GM12892 (cell line): ENCODE measurements around the gene ABLIM3.

ENCODE experiments used
- DNase-seq: peaks from one replicate; pipeline ENCODE4 v3.0.0; 2011; ENCODE audit not compliant: insufficient read length
- FAIRE-seq: peaks from 2 replicates; lab custom pipeline; 2011; peaks lifted over from hg19 to GRCh38; lab: Jason Lieb, UNC
- POLR2A ChIP-seq: IDR thresholded peaks from 2 replicates; pipeline ENCODE4 v1.6.1; 2011; ENCODE audit warnings: low read depth, low read length, control low read depth
- POLR2AphosphoS5 ChIP-seq: IDR thresholded peaks from 2 replicates; pipeline ENCODE4 v1.6.1; 2011; ENCODE audit warnings: low read depth, low read length, control low read depth
- TAF1 ChIP-seq: IDR thresholded peaks from 2 replicates; pipeline ENCODE4 v1.6.1; 2011; ENCODE audit warnings: low read depth, mild to moderate bottlenecking, control low read depth, low read length, borderline replicate concordance

ABLIM3 gene

GRCh38 chr5:149123211-149123610 is 18.1 kb upstream of the ABLIM3 start:
- no peak for FAIRE-seq
- no peak for DNase-seq
- no peak for TF ChIP-seq POLR2AphosphoS5
- no peak for TF ChIP-seq POLR2A
- no peak for TF ChIP-seq TAF1

DNA sequence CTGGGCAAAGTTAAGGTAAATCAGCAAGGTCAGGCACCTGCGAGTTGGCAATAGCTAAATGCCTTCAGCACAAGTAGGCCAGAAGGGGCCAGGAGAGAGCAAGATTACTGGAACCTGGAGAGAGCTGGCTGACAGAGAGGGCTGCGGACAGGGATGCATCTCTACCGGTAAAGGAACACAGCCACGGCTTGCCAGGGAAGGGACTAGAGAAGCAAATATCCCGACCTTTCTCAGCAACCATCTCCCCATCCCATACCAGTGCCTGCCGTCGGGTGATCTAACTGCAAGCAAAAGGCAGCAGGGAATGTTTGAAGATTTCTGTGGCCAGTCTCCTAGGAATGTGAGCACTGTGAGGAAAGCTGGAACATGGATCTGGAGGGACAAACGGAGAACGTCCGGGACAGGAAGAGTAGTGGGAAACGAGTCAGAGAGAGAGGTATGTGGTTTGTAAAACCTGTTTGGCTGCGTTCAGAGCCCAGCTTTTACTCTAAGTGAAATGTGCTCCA is 15.9 kb upstream of the ABLIM3 start:
- FAIRE-seq (no peak), DNase-seq (no peak)
- TF ChIP-seq POLR2AphosphoS5 (no peak), TAF1 (no peak), POLR2A (no peak)

GRCh38 chr5:149126906-149127305 is 14.4 kb upstream of the ABLIM3 start:
- no peak for TF ChIP-seq TAF1
- no peak for TF ChIP-seq POLR2AphosphoS5
- TF ChIP-seq POLR2A: no peak
- no peak for DNase-seq
- FAIRE-seq: no peak

DNA sequence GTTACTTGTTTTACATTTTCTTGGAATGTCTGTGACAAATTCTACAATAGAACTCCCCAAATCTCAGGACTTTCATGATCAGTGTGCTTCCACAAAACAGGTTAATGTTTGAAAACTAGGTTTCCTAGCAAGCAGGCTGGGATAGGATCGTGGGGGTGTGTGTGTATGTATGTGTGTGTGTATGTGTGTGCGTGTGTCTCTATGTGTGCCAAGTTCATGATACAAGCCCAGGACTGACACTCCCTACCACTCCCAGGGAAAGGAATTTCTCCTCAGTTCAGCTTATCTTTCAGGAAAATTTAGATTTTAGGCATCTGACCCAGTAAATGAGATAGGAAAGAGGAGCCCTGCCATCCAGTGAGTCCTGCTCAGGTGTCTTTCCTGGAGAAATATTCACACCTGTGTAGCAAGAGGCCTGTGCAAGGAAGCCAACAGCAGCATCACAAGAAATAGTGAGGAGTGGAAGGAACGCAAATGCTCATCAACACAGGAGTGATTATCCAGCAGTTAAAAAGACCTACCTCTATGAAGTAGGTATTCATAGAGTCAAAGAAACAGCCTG is 13.8 kb upstream of the ABLIM3 start:
- FAIRE-seq (no peak), DNase-seq (no peak)
- TF ChIP-seq TAF1 (no peak), POLR2AphosphoS5 (no peak), POLR2A (no peak)

- TF ChIP-seq TAF1 (no peak), POLR2AphosphoS5 (no peak), POLR2A (no peak)
These were observed 13.0 kb upstream of the ABLIM3 start for GRCh38 chr5:149128023-149128875.

DNA sequence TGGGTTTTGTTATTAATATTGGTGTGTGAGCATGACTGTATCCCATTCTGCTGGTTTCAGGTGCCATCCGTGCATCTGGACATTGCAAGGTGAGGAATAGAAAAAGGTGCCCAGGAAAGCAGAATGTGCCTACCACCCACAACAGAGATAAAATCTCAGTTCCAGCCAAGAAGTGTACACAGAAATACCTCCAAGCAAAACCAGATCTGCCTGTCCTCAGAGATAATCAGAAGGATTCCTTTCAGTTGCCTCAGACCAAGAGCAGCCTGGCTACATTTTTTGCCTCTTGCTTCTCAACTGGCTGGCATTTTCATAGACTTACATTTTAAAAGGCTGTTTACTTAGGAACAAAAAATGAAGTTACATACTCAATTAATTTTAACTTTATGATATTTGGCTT is 12.1 kb upstream of the ABLIM3 start:
- no peak for DNase-seq
- FAIRE-seq: no peak

More at GRCh38 chr5:149128023-149128875, 13.0 kb upstream of the ABLIM3 start:
- no peak for FAIRE-seq
- DNase-seq: no peak

GRCh38 chr5:149130121-149130914 is 11.0 kb upstream of the ABLIM3 start:
- no peak for FAIRE-seq
- no peak for DNase-seq
- TF ChIP-seq POLR2A (no peak), TAF1 (no peak), POLR2AphosphoS5 (no peak)

More for the DNA sequence above, 12.1 kb upstream of the ABLIM3 start:
- no peak for TF ChIP-seq POLR2A
- TF ChIP-seq POLR2AphosphoS5: no peak
- no peak for TF ChIP-seq TAF1

DNA sequence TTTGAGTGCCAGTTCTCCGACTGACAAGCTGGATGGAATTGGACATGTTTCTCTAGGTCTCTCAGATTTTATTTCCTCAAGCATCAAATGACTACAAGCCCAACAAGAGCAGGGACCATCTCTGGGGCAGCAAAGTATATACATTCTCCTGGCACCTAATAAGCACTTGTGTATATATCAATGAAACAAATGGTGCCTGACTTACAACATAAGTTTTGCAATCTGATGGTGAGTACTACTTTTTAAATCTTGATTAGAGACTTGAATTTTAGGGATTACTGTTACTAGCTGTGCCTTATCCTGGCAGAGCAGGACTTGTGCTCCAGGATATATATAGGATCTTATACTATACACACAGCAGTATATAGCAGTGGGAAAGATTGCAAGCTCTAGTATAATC is 8.8 kb upstream of the ABLIM3 start:
- FAIRE-seq: no peak
- no peak for DNase-seq
- TF ChIP-seq TAF1: no peak

DNA sequence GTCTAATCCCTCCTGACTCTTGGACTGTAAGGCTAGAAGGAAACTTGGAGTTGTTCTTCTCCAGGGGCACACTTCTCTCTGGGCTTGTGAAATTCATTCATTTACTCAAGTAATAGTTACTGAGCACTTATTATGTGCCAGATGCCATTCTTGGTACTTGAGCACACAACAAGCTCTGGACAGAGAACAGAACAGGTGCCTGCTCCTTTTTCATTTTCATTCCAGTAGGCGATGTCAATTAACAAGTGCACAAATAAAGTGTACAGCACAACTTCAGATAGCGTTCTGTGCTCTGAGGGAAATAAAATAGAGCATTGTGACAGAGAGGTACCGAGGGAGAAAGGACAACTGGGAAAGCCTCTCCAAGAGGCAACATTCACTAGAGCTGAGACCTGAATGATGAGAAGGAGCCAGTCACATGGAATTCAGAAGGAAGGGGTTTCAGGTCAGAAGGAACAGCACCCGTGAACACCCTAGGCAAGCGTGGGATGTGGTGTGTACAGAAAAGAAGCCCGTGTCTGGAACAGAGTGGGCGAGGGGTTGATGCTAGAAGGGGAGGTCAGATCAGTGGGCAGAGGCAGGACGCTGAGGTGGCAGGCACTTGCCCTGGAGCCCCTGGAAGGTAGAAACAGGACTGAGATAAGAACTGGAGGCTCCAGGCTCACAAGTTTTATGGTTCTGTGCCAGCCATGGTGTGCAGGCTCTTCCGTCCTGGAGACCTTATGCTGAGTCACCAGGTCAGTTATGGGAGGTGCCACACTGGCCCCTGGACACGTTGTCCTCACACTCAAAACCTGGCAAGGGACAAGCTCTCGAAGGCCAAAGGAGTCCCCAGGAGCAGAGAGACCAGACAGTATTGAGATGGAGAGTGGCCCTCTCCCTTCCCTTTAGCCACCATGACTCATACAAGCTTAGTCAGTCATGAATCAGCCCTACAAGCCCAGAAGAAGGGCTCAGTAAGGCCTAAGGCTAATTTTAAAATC is 7.2 kb upstream of the ABLIM3 start:
- no peak for TF ChIP-seq POLR2AphosphoS5
- TF ChIP-seq TAF1: no peak
- TF ChIP-seq POLR2A: no peak
- no peak for DNase-seq
- no peak for FAIRE-seq

DNA sequence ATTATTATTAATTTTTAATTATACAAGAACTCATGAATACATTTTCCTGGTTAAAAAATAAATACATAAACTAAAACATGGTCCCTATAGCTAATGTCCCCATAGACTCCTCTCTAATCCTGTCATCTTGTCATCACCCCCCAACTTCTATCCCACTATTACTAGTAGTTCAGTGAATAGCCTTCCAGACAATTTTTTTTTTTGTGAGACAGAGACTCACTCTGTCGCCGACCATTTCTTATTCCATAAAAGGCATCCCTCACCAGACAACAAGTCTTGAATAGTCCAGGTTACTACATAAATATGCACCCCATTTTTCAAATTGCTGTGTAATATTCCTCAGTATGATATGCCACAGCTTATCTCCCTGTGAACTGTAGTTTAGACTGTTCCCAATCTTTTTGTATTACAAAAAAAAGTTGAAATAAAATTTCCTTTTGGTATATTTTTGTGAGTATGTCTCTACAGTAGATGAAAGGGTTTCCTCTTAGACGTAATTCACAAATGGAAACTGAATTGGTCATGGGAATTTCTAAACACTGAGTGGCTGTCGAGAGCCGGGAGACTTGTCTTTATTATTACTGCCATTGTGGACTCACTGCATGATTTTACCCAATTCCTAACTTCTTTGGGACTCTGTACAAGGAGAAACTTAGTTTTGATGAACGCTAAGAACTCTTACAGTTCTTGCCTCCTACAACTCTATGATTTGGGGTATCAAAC is 6.4 kb upstream of the ABLIM3 start:
- DNase-seq: no peak
- TF ChIP-seq TAF1 (no peak), POLR2A (no peak), POLR2AphosphoS5 (no peak)
- no peak for FAIRE-seq
